ENCODE measurements around the gene RAB4A. TPM values are rescaled to one million over a fixed set of nuclear protein-coding genes. Genes with fewer than 3 reads are reported as not detected.

RAB4A gene
- total and polyA plus RNA-seq, 2 of the 13 experiments (the other 11 are each of a cell fraction or from before 2014, with no cell fraction given) = 56.0 to 80.1 TPM

DNA sequence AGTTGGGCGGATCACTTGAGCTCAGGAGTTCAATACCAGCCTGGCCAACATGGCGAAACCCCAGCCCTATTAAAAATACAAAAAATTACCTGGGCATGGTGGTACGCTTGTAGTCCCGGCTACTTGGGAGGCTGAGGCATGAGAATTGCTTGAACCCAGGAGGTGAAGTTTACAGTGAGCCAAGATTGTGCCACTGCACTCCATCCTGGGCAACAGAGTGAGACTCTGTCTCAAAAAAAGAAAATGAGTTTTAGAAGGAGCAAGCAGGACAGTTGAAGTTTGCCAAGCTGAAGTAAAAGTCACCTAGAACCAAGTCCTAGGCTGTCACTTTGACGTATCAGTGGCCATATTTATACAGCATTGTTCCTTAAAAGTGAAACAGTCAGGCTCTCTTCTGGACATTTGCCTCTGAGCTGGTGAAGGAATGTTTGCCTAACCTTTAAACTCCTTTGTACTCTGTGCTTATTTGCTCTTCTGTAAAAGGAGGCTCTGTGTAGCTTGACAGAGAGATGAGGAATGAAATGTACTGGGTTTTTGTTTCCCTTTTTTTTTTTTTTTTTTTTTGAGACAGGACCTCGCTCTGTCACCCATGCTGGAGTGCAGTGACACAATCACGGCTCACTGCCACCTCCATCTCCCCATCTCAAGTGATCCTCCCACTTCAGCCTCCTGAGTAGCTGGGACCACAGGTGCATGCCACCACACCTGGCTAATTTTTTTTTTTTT lies 2.8 kb downstream of the RAB4A start (continued):
- TF ChIP-seq, protein P1, sequence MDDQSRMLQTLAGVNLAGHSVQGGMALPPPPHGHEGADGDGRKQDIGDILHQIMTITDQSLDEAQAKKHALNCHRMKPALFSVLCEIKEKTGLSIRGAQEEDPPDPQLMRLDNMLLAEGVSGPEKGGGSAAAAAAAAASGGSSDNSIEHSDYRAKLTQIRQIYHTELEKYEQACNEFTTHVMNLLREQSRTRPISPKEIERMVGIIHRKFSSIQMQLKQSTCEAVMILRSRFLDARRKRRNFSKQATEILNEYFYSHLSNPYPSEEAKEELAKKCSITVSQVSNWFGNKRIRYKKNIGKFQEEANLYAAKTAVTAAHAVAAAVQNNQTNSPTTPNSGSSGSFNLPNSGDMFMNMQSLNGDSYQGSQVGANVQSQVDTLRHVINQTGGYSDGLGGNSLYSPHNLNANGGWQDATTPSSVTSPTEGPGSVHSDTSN (CRISPR knock-in tag; IDR thresholded peaks at IDR 0.05; ENCODE audit: borderline replicate concordance) = no peak
- TF ChIP-seq ZNF430 (CRISPR knock-in tag; IDR thresholded peaks at IDR 0.05) (no peak), HDAC2 (CRISPR knock-in tag; IDR thresholded peaks at IDR 0.05) (peak; percentile 89), NFE2L2 (IDR thresholded peaks at IDR 0.05; ENCODE audit: low read length) (no peak), BRCA1 (CRISPR knock-in tag; IDR thresholded peaks at IDR 0.05) (no peak), ZMYM3 (CRISPR knock-in tag; IDR thresholded peaks at IDR 0.05) (peak; percentile 87), TBX2 (CRISPR knock-in tag; IDR thresholded peaks at IDR 0.05; ENCODE audit: borderline replicate concordance) (peak; percentile 55; the same call in 1 of the 2 replicates), ZKSCAN8 (CRISPR knock-in tag; IDR thresholded peaks at IDR 0.05; ENCODE audit: borderline replicate concordance) (peak; percentile 65; the same call in 1 of the 2 replicates), ZNF850 (CRISPR knock-in tag; conservative IDR thresholded peaks at IDR 0.05) (no peak), ZNF124 (CRISPR knock-in tag; IDR thresholded peaks at IDR 0.05) (peak; percentile 74), ZSCAN29 (CRISPR knock-in tag; conservative IDR thresholded peaks at IDR 0.05) (no peak), ZNF724P (CRISPR knock-in tag; IDR thresholded peaks at IDR 0.05; ENCODE audit: borderline replicate concordance) (no peak), NONO (IDR thresholded peaks at IDR 0.05) (no peak), NONO (CRISPR knock-in tag; conservative IDR thresholded peaks at IDR 0.05) (no peak; the same call in 1 of the 2 replicates), ZBTB1 (CRISPR knock-in tag; IDR thresholded peaks at IDR 0.05; ENCODE audit: borderline replicate concordance) (no peak), FOXA3 (CRISPR knock-in tag; IDR thresholded peaks at IDR 0.05) (peak; percentile 94), SIX1 (CRISPR knock-in tag; IDR thresholded peaks at IDR 0.05; ENCODE audit: borderline replicate concordance) (peak; percentile 69; the same call in 1 of the 2 replicates), ARNTL (CRISPR knock-in tag; IDR thresholded peaks at IDR 0.05) (peak; percentile 61; the same call in 1 of the 2 replicates)
- TF ChIP-seq, protein P2, sequence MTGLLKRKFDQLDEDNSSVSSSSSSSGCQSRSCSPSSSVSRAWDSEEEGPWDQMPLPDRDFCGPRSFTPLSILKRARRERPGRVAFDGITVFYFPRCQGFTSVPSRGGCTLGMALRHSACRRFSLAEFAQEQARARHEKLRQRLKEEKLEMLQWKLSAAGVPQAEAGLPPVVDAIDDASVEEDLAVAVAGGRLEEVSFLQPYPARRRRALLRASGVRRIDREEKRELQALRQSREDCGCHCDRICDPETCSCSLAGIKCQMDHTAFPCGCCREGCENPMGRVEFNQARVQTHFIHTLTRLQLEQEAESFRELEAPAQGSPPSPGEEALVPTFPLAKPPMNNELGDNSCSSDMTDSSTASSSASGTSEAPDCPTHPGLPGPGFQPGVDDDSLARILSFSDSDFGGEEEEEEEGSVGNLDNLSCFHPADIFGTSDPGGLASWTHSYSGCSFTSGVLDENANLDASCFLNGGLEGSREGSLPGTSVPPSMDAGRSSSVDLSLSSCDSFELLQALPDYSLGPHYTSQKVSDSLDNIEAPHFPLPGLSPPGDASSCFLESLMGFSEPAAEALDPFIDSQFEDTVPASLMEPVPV (CRISPR knock-in tag; IDR thresholded peaks at IDR 0.05) = no peak
- TF ChIP-seq, protein P3, sequence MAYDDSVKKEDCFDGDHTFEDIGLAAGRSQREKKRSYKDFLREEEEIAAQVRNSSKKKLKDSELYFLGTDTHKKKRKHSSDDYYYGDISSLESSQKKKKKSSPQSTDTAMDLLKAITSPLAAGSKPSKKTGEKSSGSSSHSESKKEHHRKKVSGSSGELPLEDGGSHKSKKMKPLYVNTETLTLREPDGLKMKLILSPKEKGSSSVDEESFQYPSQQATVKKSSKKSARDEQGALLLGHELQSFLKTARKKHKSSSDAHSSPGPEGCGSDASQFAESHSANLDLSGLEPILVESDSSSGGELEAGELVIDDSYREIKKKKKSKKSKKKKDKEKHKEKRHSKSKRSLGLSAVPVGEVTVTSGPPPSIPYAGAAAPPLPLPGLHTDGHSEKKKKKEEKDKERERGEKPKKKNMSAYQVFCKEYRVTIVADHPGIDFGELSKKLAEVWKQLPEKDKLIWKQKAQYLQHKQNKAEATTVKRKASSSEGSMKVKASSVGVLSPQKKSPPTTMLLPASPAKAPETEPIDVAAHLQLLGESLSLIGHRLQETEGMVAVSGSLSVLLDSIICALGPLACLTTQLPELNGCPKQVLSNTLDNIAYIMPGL (CRISPR knock-in tag; IDR thresholded peaks at IDR 0.05; ENCODE audit: borderline replicate concordance in 1 of 2, low read depth in 1 of 2) = peak in 1 of 2 experiments; percentile 62; a peak in 2 of 4 replicates
- TF ChIP-seq, protein P4, sequence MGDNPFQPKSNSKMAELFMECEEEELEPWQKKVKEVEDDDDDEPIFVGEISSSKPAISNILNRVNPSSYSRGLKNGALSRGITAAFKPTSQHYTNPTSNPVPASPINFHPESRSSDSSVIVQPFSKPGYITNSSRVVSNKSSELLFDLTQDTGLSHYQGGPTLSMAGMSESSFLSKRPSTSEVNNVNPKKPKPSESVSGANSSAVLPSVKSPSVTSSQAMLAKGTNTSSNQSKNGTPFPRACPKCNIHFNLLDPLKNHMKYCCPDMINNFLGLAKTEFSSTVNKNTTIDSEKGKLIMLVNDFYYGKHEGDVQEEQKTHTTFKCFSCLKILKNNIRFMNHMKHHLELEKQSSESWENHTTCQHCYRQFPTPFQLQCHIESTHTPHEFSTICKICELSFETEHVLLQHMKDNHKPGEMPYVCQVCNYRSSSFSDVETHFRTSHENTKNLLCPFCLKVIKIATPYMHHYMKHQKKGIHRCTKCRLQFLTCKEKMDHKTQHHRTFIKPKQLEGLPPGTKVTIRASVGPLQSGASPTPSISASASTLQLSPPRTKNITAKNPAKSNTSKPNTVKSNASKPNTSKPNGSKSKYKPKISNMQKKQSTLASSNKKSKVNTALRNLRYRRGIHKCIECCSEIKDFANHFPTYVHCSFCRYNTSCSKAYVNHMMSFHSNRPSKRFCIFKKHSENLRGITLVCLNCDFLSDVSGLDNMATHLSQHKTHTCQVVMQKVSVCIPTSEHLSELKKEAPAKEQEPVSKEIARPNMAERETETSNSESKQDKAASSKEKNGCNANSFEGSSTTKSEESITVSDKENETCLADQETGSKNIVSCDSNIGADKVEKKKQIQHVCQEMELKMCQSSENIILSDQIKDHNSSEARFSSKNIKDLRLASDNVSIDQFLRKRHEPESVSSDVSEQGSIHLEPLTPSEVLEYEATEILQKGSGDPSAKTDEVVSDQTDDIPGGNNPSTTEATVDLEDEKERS (CRISPR knock-in tag; IDR thresholded peaks at IDR 0.05) = peak; percentile 82
- TF ChIP-seq, protein P5, sequence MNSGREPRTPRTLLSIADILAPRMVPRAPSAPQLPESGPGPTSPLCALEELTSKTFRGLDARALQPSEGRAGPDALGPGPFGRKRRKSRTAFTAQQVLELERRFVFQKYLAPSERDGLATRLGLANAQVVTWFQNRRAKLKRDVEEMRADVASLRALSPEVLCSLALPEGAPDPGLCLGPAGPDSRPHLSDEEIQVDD (CRISPR knock-in tag; IDR thresholded peaks at IDR 0.05; ENCODE audit: borderline replicate concordance) = no peak

Measured in HepG2 (cell line).